Measurements from ENCODE around the gene CFL1.

Gene CFL1

GRCh38 chr11:65883058-65883761 lies 25.2 kb upstream of the CFL1 start:
- H3K36me3 Mint-ChIP-seq, result peaks cover 11% of the 10 kb centered on the region
- no peak for ATAC-seq (ENCODE audit: low read depth)
- peaks cover 23% of the 10 kb centered on the region for H3K4me1 Mint-ChIP-seq
- H3K4me3 Mint-ChIP-seq, result no peak overlapping the region
- H3K27me3 Mint-ChIP-seq, result no peaks in the 10 kb centered on the region
- DNase-seq (ENCODE audit: low spot score in 2 of 2), result no peak
- no peak overlapping the region for H3K27ac Mint-ChIP-seq
- no peaks in the 10 kb centered on the region for H3K9me3 Mint-ChIP-seq

GRCh38 chr11:65882120-65883057 lies 24.4 kb upstream of the CFL1 start:
- Mint-ChIP-seq H3K27me3 (no peaks in the 10 kb centered on the region), H3K36me3 (peaks cover 11% of the 10 kb centered on the region), H3K4me3 (no peak overlapping the region), H3K9me3 (no peaks in the 10 kb centered on the region), H3K4me1 (peaks cover 18% of the 10 kb centered on the region), H3K27ac (no peak overlapping the region)
- no peak for DNase-seq (ENCODE audit: low spot score in 2 of 2)
- no peak for ATAC-seq (ENCODE audit: low read depth)

GRCh38 chr11:65880844-65881421 lies 23.0 kb upstream of the CFL1 start:
- ATAC-seq (ENCODE audit: low read depth), result no peak
- Mint-ChIP-seq H3K4me3 (no peak overlapping the region), H3K27ac (no peak overlapping the region), H3K36me3 (peaks cover 8% of the 10 kb centered on the region), H3K4me1 (peaks cover 8% of the 10 kb centered on the region), H3K9me3 (no peaks in the 10 kb centered on the region), H3K27me3 (no peaks in the 10 kb centered on the region)
- DNase-seq (ENCODE audit: low spot score in 2 of 2), result no peak

DNA sequence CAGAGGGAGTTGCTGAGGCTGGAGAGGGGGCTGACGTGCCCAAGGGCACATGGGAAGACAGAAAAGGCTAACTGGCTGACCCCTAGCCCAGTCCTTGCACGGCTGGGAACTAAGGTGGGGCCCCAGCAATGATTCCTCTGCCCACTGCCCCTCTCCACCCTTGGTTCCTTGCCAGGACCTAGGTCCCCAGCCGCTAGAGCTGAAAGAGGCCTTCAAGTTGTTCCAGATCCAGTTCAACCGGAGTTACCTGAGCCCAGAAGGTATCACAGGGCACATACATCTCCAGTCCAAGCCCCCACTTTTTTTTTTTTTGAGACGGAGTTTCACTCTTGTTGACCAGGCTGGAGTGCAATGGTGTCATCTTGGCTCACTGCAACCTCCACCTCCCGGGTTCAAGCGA lies 22.0 kb upstream of the CFL1 start:
- Mint-ChIP-seq H3K27me3 (no peaks in the 10 kb centered on the region), H3K27ac (no peak overlapping the region), H3K4me3 (no peak overlapping the region), H3K4me1 (peaks cover 4% of the 10 kb centered on the region), H3K36me3 (peaks cover 5% of the 10 kb centered on the region), H3K9me3 (no peaks in the 10 kb centered on the region)
- DNase-seq (ENCODE audit: low spot score in 2 of 2) (no peak), ATAC-seq (ENCODE audit: low read depth) (no peak)

DNA sequence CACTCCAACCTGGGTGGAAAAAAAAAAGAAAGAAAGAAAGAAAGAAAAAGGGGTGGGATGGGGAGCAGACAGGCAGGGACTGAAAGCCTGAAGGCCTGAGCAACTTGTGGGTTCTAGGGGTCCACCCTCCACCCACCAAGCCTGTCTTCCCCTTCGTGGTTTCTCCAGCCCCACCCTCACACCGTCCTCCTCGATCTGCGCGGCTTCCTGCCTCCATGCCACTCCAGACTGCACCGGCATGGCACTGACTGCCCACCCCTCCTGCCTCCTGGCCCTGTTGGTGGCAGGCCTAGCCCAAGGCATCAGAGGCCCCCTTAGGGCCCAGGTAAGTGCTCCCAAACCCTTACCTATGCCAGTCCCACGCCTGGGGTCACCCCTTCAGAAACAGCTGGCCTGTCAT lies 21.6 kb upstream of the CFL1 start, which contains the start of gene CTSW:
Gene CTSW (plus strand): TSS at position 221 of the 400 bp plus-strand sequence. CDS start 18 bp downstream, at position 239.
- ATAC-seq (ENCODE audit: low read depth) (no peak), DNase-seq (ENCODE audit: low spot score in 2 of 2) (no peak)
- no peaks in the 10 kb centered on the region for H3K27me3 Mint-ChIP-seq
- H3K4me1 Mint-ChIP-seq, result peaks cover 2% of the 10 kb centered on the region
- no peak within 1 kb of the TSS for H3K27ac Mint-ChIP-seq
- H3K4me3 Mint-ChIP-seq, result no peak within 1 kb of the TSS
- peaks cover 3% of the 10 kb centered on the region for H3K36me3 Mint-ChIP-seq
- H3K9me3 Mint-ChIP-seq, result no peaks in the 10 kb centered on the region

GRCh38 chr11:65873318-65874156 lies 15.6 kb upstream of the CFL1 start:
- peak; percentile 93 for ATAC-seq (ENCODE audit: low read depth)
- peak; percentile 99 to 100 for DNase-seq (ENCODE audit: low spot score in 2 of 2)
- H3K27ac Mint-ChIP-seq, result peak overlapping the region; percentile 93
- H3K36me3 Mint-ChIP-seq, result no peaks in the 10 kb centered on the region
- H3K27me3 Mint-ChIP-seq, result no peaks in the 10 kb centered on the region
- H3K9me3 Mint-ChIP-seq, result no peaks in the 10 kb centered on the region
- peaks cover 12% of the 10 kb centered on the region for H3K4me1 Mint-ChIP-seq
- H3K4me3 Mint-ChIP-seq, result peak overlapping the region; percentile 90

- H3K4me1 Mint-ChIP-seq, result peaks cover 12% of the 10 kb centered on the region
These were observed 14.8 kb upstream of the CFL1 start, which contains the start of gene EFEMP2 for GRCh38 chr11:65872586-65873317. Gene EFEMP2, minus strand, starts transcription at chr11:65872800. Its CDS starts 446 bp downstream, at chr11:65872354.

DNA sequence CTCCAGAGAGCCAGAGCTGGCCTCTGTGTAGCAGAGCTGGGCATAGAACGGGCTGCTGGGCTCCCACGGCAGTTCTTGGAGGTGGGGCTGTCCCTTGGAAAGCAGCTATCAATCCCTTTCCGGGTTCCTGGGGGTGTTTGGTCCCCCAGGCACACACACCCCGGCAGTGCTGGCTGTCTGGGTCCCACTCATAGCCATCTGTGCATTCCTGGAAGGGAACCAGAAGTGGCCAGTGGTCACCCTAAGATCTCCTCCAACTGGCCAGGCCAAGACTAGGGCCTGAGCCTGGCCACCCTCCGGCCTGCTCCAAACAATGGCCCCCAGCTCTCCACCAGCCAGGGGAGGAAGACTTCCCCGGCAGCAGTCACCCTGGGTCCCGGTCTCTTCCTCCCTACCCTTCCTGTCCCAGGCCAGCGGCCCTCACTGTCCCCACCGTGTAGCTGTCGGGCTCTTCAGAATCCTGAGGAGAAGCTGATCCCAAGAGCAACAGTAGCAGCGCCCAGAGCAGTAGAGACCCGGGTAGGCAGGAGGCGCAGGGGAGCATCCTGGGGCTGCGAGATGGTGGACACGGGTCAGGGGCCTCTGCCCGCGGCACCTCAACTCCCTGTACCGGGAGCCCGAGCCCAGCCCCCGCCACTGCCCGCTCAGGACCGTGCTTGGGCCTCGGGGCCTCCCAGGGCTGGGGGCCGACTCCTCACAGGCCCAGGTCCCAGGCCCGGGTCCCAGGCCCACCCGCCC lies 14.0 kb upstream of the CFL1 start:
- DNase-seq (ENCODE audit: low spot score in 2 of 2), result no peak
- Mint-ChIP-seq H3K9me3 (no peaks in the 10 kb centered on the region), H3K4me1 (peaks cover 15% of the 10 kb centered on the region), H3K36me3 (peaks cover 2% of the 10 kb centered on the region), H3K27me3 (no peaks in the 10 kb centered on the region), H3K4me3 (peak overlapping the region; percentile 41), H3K27ac (no peak overlapping the region)
- ATAC-seq (ENCODE audit: low read depth), result no peak

More at GRCh38 chr11:65872586-65873317, 14.8 kb upstream of the CFL1 start, which contains the start of gene EFEMP2:
- Mint-ChIP-seq H3K36me3 (no peaks in the 10 kb centered on the region), H3K9me3 (no peaks in the 10 kb centered on the region), H3K27ac (peak within 1 kb of the TSS; percentile 93), H3K27me3 (no peaks in the 10 kb centered on the region), H3K4me3 (peak within 1 kb of the TSS; percentile 90)
- no peak for ATAC-seq (ENCODE audit: low read depth)
- no peak for DNase-seq (ENCODE audit: low spot score in 2 of 2)

- Mint-ChIP-seq H3K4me3 (no peak overlapping the region), H3K27ac (no peak overlapping the region), H3K36me3 (peaks cover 4% of the 10 kb centered on the region), H3K27me3 (no peaks in the 10 kb centered on the region), H3K4me1 (peaks cover 15% of the 10 kb centered on the region), H3K9me3 (no peaks in the 10 kb centered on the region)
- ATAC-seq (ENCODE audit: low read depth) (no peak), DNase-seq (ENCODE audit: low spot score in 2 of 2) (no peak)
These were observed 13.0 kb upstream of the CFL1 start for GRCh38 chr11:65870706-65871681.

DNA sequence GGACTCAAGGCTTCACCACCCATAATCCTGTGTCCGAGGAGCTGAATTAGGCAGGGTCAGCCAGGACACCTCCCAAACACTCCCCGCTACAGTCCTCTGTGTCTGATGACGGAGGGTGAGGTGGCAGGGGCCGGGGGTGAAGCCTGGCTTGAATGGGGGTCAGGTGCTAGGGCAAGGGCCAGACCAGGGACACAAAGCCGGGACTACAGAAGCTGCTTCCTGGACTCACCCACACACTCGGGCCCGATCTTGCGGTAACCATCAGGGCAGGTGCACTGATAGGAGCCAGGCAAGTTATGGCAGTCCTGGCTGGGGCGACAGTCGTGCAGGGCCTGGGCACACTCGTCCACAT lies 12.3 kb upstream of the CFL1 start:
- ATAC-seq (ENCODE audit: low read depth) (no peak), DNase-seq (ENCODE audit: low spot score in 2 of 2) (no peak)
- H3K4me3 Mint-ChIP-seq, result no peak overlapping the region
- H3K36me3 Mint-ChIP-seq, result peaks cover 6% of the 10 kb centered on the region
- H3K27ac Mint-ChIP-seq, result no peak overlapping the region
- H3K4me1 Mint-ChIP-seq, result peaks cover 15% of the 10 kb centered on the region
- H3K27me3 Mint-ChIP-seq, result no peaks in the 10 kb centered on the region
- H3K9me3 Mint-ChIP-seq, result no peaks in the 10 kb centered on the region

GRCh38 chr11:65869643-65870306 lies 11.8 kb upstream of the CFL1 start:
- H3K27me3 Mint-ChIP-seq, result no peaks in the 10 kb centered on the region
- no peaks in the 10 kb centered on the region for H3K9me3 Mint-ChIP-seq
- H3K36me3 Mint-ChIP-seq, result peaks cover 9% of the 10 kb centered on the region
- peaks cover 15% of the 10 kb centered on the region for H3K4me1 Mint-ChIP-seq
- no peak overlapping the region for H3K27ac Mint-ChIP-seq
- no peak overlapping the region for H3K4me3 Mint-ChIP-seq
- no peak for DNase-seq (ENCODE audit: low spot score in 2 of 2)
- ATAC-seq (ENCODE audit: low read depth), result no peak

Measured in memory B cell (primary cell).